Dorsolateral prefrontal cortex (tissue), 118 donors: ENCODE results near the gene CNN2. TPM values are rescaled to one million over a fixed set of nuclear protein-coding genes. Genes with fewer than 3 reads are reported as not detected.

Experiments
- total RNA-seq, 120 experiments: library from RNA; stranded (reverse); gene quantifications; one replicate each; pipeline versions ENCODE4 v1.2.3 to v1.2.4, GENCODE V29; 2022

The CNN2 gene
- total RNA-seq, 120 experiments from 2014 or later: 1.1 to 28.7 (median 6.6) TPM

Other genes starting within 250 kb of the CNN2 start
- gene PTBP1, start 229.2 kb upstream of the CNN2 start, total RNA-seq: 100 to 1,000 TPM in 11 of 120 experiments, 10 to 100 TPM in 109; 40.5 to 125 (median 72.0) TPM
- gene PLPPR3, start 204.7 kb upstream of the CNN2 start, total RNA-seq: 10 to 100 TPM in 118 of 120 experiments, 1 to 10 TPM in 2; 7.9 to 52.2 (median 26.6) TPM
- 1 to 10 TPM in 59 of 120 experiments, under 1 TPM in 48, not detected in 13; 0.28 to 6.9 (median 1.1) TPM for gene AZU1, start 198.8 kb upstream of the CNN2 start, total RNA-seq
- 1 to 10 TPM in 47 of 120 experiments, under 1 TPM in 37, not detected in 36; 0.46 to 9.3 (median 1.0) TPM for gene PRTN3, start 185.6 kb upstream of the CNN2 start, total RNA-seq
- gene ELANE, start 174.3 kb upstream of the CNN2 start, total RNA-seq: 1 to 10 TPM in 13 of 120 experiments, under 1 TPM in 14, not detected in 93; 0.47 to 5.3 (median 1.00) TPM
- gene CFD, start 166.9 kb upstream of the CNN2 start, total RNA-seq: 1 to 10 TPM in 102 of 120 experiments, under 1 TPM in 16, not detected in 2; 0.44 to 6.5 (median 1.9) TPM
- 100 to 1,000 TPM in 1 of 120 experiments, 10 to 100 TPM in 119; 48.8 to 100 (median 63.9) TPM for gene MED16, start 133.4 kb upstream of the CNN2 start, total RNA-seq
- not detected for gene RNU6-9, start 133.1 kb upstream of the CNN2 start, total RNA-seq
- 10 to 100 TPM; 26.1 to 60.5 (median 37.5) TPM for gene R3HDM4, start 113.4 kb upstream of the CNN2 start, total RNA-seq
- 1 to 10 TPM in 59 of 120 experiments, under 1 TPM in 56, not detected in 5; 0.29 to 3.5 (median 1.0) TPM for gene KISS1R, start 109.3 kb upstream of the CNN2 start, total RNA-seq
- gene ARID3A, start 100.6 kb upstream of the CNN2 start, total RNA-seq: 10 to 100 TPM in 40 of 120 experiments, 1 to 10 TPM in 80; 3.8 to 17.6 (median 8.7) TPM
- 10 to 100 TPM; 20.6 to 51.2 (median 30.3) TPM for gene WDR18, start 42.3 kb upstream of the CNN2 start, total RNA-seq
- under 1 TPM in 3 of 120 experiments, not detected in 117; 0.13 to 0.76 (median 0.16) TPM for gene GRIN3B, start 26.2 kb upstream of the CNN2 start, total RNA-seq
- 100 to 1,000 TPM in 119 of 120 experiments, 10 to 100 TPM in 1; 98.2 to 236 (median 132) TPM for gene TMEM259, start 5.5 kb upstream of the CNN2 start, total RNA-seq
- not detected for gene RNU6-2, start 5.1 kb upstream of the CNN2 start, total RNA-seq
- gene ABCA7, start 13.5 kb downstream of the CNN2 start, total RNA-seq: 10 to 100 TPM; 12.5 to 56.5 (median 28.1) TPM
- gene ARHGAP45, start 40.6 kb downstream of the CNN2 start, total RNA-seq: 10 to 100 TPM in 55 of 120 experiments, 1 to 10 TPM in 65; 2.8 to 23.4 (median 9.5) TPM
- 100 to 1,000 TPM; 114 to 230 (median 158) TPM for gene POLR2E, start 68.8 kb downstream of the CNN2 start, total RNA-seq
- gene GPX4, start 77.4 kb downstream of the CNN2 start, total RNA-seq: 100 to 1,000 TPM; 189 to 425 (median 310) TPM
- gene SBNO2, start 147.7 kb downstream of the CNN2 start, total RNA-seq: 10 to 100 TPM; 10.1 to 52.7 (median 22.7) TPM
- 10 to 100 TPM; 40.6 to 90.6 (median 56.3) TPM for gene STK11, start 179.2 kb downstream of the CNN2 start, total RNA-seq
- gene CBARP, start 211.4 kb downstream of the CNN2 start, total RNA-seq: 10 to 100 TPM in 119 of 120 experiments, 1 to 10 TPM in 1; 9.5 to 47.7 (median 25.8) TPM
- gene ATP5F1D, start 215.1 kb downstream of the CNN2 start, total RNA-seq: 100 to 1,000 TPM; 170 to 316 (median 242) TPM
- gene MIDN, start 222.0 kb downstream of the CNN2 start, total RNA-seq: 100 to 1,000 TPM in 4 of 120 experiments, 10 to 100 TPM in 116; 19.9 to 116 (median 36.5) TPM
- gene CIRBP, start 242.7 kb downstream of the CNN2 start, total RNA-seq: 100 to 1,000 TPM; 215 to 736 (median 434) TPM
- 10 to 100 TPM; 16.2 to 44.5 (median 25.3) TPM for gene FAM174C, start 248.9 kb downstream of the CNN2 start, total RNA-seq